ENCODE data around the gene SHANK1. TPM values are rescaled to one million over a fixed set of nuclear protein-coding genes. Genes with fewer than 3 reads are reported as not detected.

Gene SHANK1
- total and polyA plus RNA-seq, 2 of the 4 experiments (the other 2 are of a cell fraction): 6.1 to 6.7 TPM

DNA sequence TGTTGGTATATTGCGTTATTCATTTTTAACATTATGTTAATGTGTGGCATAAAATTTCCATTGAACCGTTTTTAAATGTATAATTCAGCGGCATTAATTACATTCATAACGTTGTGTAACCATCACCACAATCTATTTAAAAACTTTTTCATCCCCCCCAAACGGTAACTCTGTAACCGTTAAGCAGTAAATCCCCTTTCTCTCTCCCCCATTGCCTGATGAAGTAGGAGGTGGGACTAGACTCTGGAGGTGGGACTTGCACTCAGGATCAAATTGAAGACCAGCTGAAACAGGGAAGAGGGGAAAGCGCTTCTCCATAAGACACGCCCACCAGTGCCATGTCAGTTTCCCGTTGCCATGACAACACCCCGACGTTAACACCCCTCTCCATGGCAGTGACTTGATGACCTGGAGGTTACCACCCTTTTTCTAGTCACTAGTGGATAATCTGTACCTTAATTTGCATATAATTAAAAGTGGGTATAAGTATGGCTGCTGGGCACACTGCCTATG is 20.4 kb upstream of the SHANK1 start:
- intact Hi-C loops (cut with micrococcal nuclease) (no loop called here), in situ Hi-C loops (cut with MboI; ENCODE audit: low sequenced_read_pairs) (no loop called here), dilution Hi-C loops (cut with HindIII; ENCODE audit: low sequenced_read_pairs, unreplicated experiment) (no loop called here)
- Histone ChIP-seq H4K8ac (ENCODE audit: low read depth in 2 of 2, low read length in 2 of 2) (no peak overlapping the region), H3K9me3 (ENCODE audit: control insufficient read depth, insufficient read depth, low read length) (no peaks in the 10 kb centered on the region), H3K14ac (replicated peaks; ENCODE audit: low read depth, low read length) (no peak overlapping the region), H3K27ac (ENCODE audit: insufficient read depth, low read length) (no peak overlapping the region), H2BK5ac (ENCODE audit: low read depth, low read length, poor library complexity, severe bottlenecking) (no peak overlapping the region), H4K5ac (ENCODE audit: low read depth, low read length) (no peak overlapping the region), H3K4me2 (ENCODE audit: low read depth, low read length) (no peak overlapping the region), H2AFZ (replicated peaks; ENCODE audit: low read length, poor library complexity) (no peak overlapping the region), H3K36me3 (ENCODE audit: control insufficient read depth, insufficient read depth, low read length) (no peaks in the 10 kb centered on the region), H3K27me3 (ENCODE audit: control insufficient read depth, insufficient read depth, low read length) (peaks cover 20% of the 10 kb centered on the region), H2BK120ac (ENCODE audit: low read depth, low read length) (no peak overlapping the region), H4K91ac (ENCODE audit: insufficient read depth, low read depth, low read length) (no peak overlapping the region), H2BK20ac (ENCODE audit: low read depth, low read length) (no peak overlapping the region), H3K9me1 (ENCODE audit: insufficient read depth, low read length) (no peaks in the 10 kb centered on the region), H2BK15ac (ENCODE audit: low read depth, low read length) (no peak overlapping the region), H3K9ac (ENCODE audit: low read depth, low read length) (no peak overlapping the region), H2AK5ac (ENCODE audit: low read depth, low read length) (no peak overlapping the region), H3K4me3 (ENCODE audit: insufficient read depth, low read depth, low read length) (no peak overlapping the region), H3K18ac (ENCODE audit: low read depth, low read length) (no peak overlapping the region), H3K79me1 (ENCODE audit: low read depth in 1 of 2, low read length in 2 of 2) (no peaks in the 10 kb centered on the region), H4K20me1 (ENCODE audit: insufficient read depth, low read length) (no peaks in the 10 kb centered on the region), H3K56ac (ENCODE audit: extremely low read depth, insufficient read depth, low read length) (no peak overlapping the region), H3K4me1 (ENCODE audit: control insufficient read depth, insufficient read depth, low read length) (no peaks in the 10 kb centered on the region), H3K23ac (ENCODE audit: low read depth, low read length) (no peak overlapping the region), H3K4ac (ENCODE audit: low read depth, low read length) (no peak overlapping the region), H2AK9ac (replicated peaks; ENCODE audit: low read depth, low read length, poor library complexity) (no peak overlapping the region)
- TF ChIP-seq NFE2L2 (IDR thresholded peaks at IDR 0.05; ENCODE audit: low read depth, low read length): no peak
- no peak for TF ChIP-seq MAFK (IDR thresholded peaks at IDR 0.05; ENCODE audit: low read depth, low read length)
- no peak for TF ChIP-seq CEBPB (IDR thresholded peaks at IDR 0.05; ENCODE audit: low read depth, low read length)
- TF ChIP-seq CHD1 (IDR thresholded peaks at IDR 0.05; ENCODE audit: low read depth, low read length): no peak
- no peak for TF ChIP-seq RFX5 (IDR thresholded peaks at IDR 0.05; ENCODE audit: low read depth, low read length)
- TF ChIP-seq FOS (IDR thresholded peaks at IDR 0.05; ENCODE audit: low read depth, low read length): no peak
- no peak for TF ChIP-seq POLR2A (IDR thresholded peaks at IDR 0.05; ENCODE audit: low read depth, low read length)
- no peak for TF ChIP-seq BHLHE40 (IDR thresholded peaks at IDR 0.05; ENCODE audit: low read depth, low read length)
- TF ChIP-seq MXI1 (IDR thresholded peaks at IDR 0.05; ENCODE audit: borderline replicate concordance, low read depth, low read length): no peak
- TF ChIP-seq RAD21 (IDR thresholded peaks at IDR 0.05; ENCODE audit: low read length): no peak
- TF ChIP-seq MAZ (IDR thresholded peaks at IDR 0.05; ENCODE audit: borderline replicate concordance, low read depth, low read length): no peak
- TF ChIP-seq, protein P1, sequence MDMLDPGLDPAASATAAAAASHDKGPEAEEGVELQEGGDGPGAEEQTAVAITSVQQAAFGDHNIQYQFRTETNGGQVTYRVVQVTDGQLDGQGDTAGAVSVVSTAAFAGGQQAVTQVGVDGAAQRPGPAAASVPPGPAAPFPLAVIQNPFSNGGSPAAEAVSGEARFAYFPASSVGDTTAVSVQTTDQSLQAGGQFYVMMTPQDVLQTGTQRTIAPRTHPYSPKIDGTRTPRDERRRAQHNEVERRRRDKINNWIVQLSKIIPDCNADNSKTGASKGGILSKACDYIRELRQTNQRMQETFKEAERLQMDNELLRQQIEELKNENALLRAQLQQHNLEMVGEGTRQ (IDR thresholded peaks at IDR 0.05; ENCODE audit: low read depth, low read length): no peak
- TF ChIP-seq, protein P2, sequence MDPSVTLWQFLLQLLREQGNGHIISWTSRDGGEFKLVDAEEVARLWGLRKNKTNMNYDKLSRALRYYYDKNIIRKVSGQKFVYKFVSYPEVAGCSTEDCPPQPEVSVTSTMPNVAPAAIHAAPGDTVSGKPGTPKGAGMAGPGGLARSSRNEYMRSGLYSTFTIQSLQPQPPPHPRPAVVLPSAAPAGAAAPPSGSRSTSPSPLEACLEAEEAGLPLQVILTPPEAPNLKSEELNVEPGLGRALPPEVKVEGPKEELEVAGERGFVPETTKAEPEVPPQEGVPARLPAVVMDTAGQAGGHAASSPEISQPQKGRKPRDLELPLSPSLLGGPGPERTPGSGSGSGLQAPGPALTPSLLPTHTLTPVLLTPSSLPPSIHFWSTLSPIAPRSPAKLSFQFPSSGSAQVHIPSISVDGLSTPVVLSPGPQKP (IDR thresholded peaks at IDR 0.05; ENCODE audit: borderline replicate concordance, low read depth, low read length): no peak
- no peak for TF ChIP-seq RCOR1 (IDR thresholded peaks at IDR 0.05; ENCODE audit: insufficient replicate concordance, low read length)
- no peak for TF ChIP-seq SMC3 (IDR thresholded peaks at IDR 0.05; ENCODE audit: low read depth, low read length)
- no peak for TF ChIP-seq CTCF (conservative IDR thresholded peaks at IDR 0.05; ENCODE audit: low read depth, low read length)
- POLR2A ChIA-PET (ENCODE audit: unreplicated experiment): no interaction called here
- ATAC-seq (ENCODE audit: low read depth) (no peak), DNase-seq (no peak)
- CTCF ChIA-PET: interaction anchor here (1.4 kb wide), 1 partner anchor 15 kb away, joined by 3 read pairs; no protein-coding TSS in a partner anchor
- WGBS, 2 experiments (ENCODE audit: extremely low coverage in 2 of 2, insufficient read length in 1 of 2): no CpG with 5 or more reads among the region's 11 CpGs
- no TSS peak for BruUV-seq (replicated peaks)
